ENCODE data around the gene CR1. TPM values are rescaled to one million over a fixed set of nuclear protein-coding genes. Genes with fewer than 3 reads are reported as not detected.
"Not testable (repeated sequence)": the region's sequence is repeated elsewhere in the genome, so short reads cannot be mapped to it uniquely, and the experiment has no call there.

Gene CR1
- total and polyA plus RNA-seq, 2 of the 8 experiments (the other 6 are each of a cell fraction or from before 2014, with no cell fraction given) = 0.15 to 0.22 TPM

DNA sequence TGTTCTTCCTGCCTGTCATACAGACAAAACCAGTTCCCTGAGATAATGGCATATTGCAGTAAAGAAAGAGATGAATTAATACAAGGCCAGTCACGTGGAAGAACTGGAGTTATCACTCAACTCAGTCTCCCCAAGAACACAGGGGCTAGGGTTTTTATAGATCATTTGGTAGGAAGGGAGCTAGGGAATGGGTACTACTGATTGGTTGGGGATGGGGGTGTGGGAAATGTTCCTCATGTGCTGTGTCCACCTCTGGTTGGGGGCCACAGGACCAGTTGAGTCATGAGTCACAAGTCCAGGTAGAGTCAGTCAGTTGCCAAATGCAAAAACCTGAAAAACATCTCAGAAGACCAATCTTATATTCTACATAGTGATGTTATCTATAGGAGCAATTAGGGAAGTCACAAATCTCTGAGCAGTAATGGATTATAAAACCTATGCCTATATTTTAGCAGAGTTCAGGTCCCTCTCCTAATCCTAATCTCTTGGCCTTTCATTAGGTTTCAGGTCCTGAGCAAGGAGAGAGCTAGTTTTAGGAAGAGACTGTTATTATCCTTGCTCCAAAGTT is 129.6 kb downstream of the CR1 start:
- H2AFZ ChIP-seq (ENCODE audit: low read length); H3K18ac ChIP-seq (ENCODE audit: extremely low read depth, low read length); H3K56ac ChIP-seq (replicated peaks; ENCODE audit: insufficient read length, low read depth, low read length); H2BK5ac ChIP-seq (ENCODE audit: low read depth, low read length); H4K91ac ChIP-seq (replicated peaks; ENCODE audit: insufficient read length, low read length); H4K20me1 ChIP-seq (replicated peaks in 1 of 2; ENCODE audit: control insufficient read depth in 1 of 2, insufficient read depth in 2 of 2, low read length in 2 of 2); H3K23ac ChIP-seq (ENCODE audit: insufficient read length); H3K36me3 ChIP-seq (ENCODE audit: control insufficient read depth in 2 of 4, insufficient read depth in 4 of 4, low read length in 3 of 4); H3K79me1 ChIP-seq (ENCODE audit: low read depth, low read length); H3K4me1 ChIP-seq (replicated peaks in 1 of 4; ENCODE audit: control insufficient read depth in 3 of 4, insufficient read depth in 4 of 4, low read length in 3 of 4); H3K27me3 ChIP-seq (replicated peaks in 1 of 4; ENCODE audit: control insufficient read depth in 3 of 4, extremely low read depth in 1 of 4, insufficient read depth in 3 of 4, low read length in 3 of 4); H4K5ac ChIP-seq (ENCODE audit: insufficient read length, low read depth, low read length); POLR2A ChIA-PET (ENCODE audit: partially characterized antibody); H4K8ac ChIP-seq (ENCODE audit: extremely low read depth, insufficient read depth, low read length); H2BK20ac ChIP-seq (ENCODE audit: low read length); H3K79me2 ChIP-seq (ENCODE audit: control insufficient read depth in 1 of 2, insufficient read depth in 2 of 2, low read length in 2 of 2); DNase-seq (ENCODE audit: low read depth in 1 of 2, low spot score in 2 of 2); H3K4me2 ChIP-seq (ENCODE audit: insufficient read depth in 1 of 2, low read depth in 2 of 2, low read length in 2 of 2); H3K27ac ChIP-seq (ENCODE audit: low read depth, low read length); H3K9ac ChIP-seq (replicated peaks in 1 of 4; ENCODE audit: extremely low read depth in 1 of 4, low read depth in 3 of 4, low read length in 3 of 4); H3K4me3 ChIP-seq (ENCODE audit: extremely low read depth in 1 of 4, insufficient read depth in 2 of 4, low read depth in 3 of 4, low read length in 4 of 4); H2BK12ac ChIP-seq (ENCODE audit: low read depth, low read length); H2BK15ac ChIP-seq (ENCODE audit: low read length); H3K23me2 ChIP-seq (ENCODE audit: low read depth, low read length); H3K14ac ChIP-seq (ENCODE audit: insufficient read length); FAIRE-seq; H3K4ac ChIP-seq (replicated peaks; ENCODE audit: insufficient read length, low read depth, low read length); H2BK120ac ChIP-seq (replicated peaks; ENCODE audit: low read depth, low read length); H3K9me3 ChIP-seq (ENCODE audit: insufficient read depth in 2 of 2, low read depth in 1 of 2, low read length in 1 of 2); H2AK5ac ChIP-seq (ENCODE audit: low read depth, low read length): not testable (repeated sequence)
- CTCF ChIA-PET (ENCODE audit: partially characterized antibody) = interaction anchor here (1.0 kb wide), 1 partner anchor 20 kb away, joined by 4 read pairs; no protein-coding TSS in a partner anchor
- WGBS, 2 experiments (ENCODE audit: extremely low coverage in 1 of 2, insufficient coverage in 1 of 2, insufficient read length in 1 of 2, insufficient replicate concordance in 2 of 2, low coverage in 1 of 2, low lambda C conversion rate in 2 of 2, missing lambda C conversion rate in 1 of 2) = 92% methylated on average over 1 of the region's 1 CpG; no CpG with 5 or more reads in 1 of the 2 experiments
